HuH-7 (cell line): ENCODE results near the gene KIF23.
"Not testable (repeated sequence)": the region's sequence is repeated elsewhere in the genome, so short reads cannot be mapped to it uniquely, and the experiment has no call there.

Experiments
- DNase-seq: peaks from one replicate; pipeline ENCODE4 v3.0.0; 2011; ENCODE audit warnings: low spot score

KIF23 gene

DNA sequence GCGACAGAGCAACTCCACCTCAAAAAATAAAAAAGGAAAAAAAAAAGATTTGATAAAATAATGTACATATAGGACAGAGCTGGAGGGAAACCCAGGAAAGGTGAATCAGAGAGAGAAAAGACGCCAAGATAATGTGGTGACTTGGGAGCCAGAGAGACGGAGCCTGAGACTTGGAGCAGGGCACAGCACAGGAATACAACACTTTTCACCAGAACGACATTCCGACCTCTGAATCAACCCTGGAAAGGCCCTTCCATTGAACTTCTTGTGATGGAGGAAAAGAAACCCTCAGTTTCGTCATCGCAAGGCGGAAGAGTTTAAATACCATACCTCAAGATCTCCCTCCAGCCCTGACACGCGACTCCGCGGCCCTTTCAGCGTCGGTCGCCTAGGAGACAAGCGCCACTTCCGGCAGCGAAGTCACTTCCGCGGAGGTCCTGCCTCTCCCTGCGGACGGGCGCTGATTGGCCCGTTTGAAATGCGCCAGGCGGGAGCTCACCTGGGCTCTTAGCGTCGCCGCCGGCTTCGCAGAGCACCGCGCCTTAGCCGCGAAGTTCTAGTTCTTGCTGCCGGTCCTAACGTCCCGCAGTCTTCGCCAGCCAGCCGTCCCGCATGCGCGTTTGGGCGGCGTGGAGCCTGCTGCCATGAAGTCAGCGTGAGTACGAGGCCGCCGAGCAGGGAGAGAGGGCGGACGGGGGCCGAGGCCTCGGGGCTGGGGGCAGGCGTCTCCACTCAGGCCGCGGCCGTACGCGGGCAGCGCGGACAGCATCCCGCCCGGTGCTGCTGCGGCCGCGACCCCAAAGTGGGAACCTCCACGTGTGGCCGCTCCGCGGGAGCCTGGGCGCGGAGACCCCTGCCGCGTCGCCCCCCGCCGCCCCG lies at the start of gene KIF23:
KIF23 (plus strand) TSS at position 528 of the 879 bp plus-strand sequence; CDS start at position 645, 117 bp downstream.
- DNase-seq = peak; percentile 98

DNA sequence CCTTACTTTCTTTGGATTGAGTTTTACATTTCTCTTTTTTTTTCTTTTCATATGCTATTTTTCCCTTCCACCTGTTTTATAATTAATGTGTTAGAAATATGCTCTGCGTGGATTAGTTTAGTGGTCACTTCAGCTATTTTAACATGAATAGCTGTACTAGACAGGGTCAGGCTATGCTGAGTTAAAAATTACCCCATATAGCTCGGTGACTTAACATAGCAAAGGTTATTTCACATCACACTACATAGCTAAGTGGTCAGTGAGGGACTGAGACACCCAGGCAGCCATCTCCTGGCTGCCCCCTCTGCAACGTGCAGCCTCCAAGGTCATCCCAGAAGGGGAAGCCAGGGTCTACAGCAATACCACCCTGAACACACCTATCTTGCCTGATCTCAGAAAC lies 46.9 kb upstream of the KIF23 start:
- no peak for DNase-seq

DNA sequence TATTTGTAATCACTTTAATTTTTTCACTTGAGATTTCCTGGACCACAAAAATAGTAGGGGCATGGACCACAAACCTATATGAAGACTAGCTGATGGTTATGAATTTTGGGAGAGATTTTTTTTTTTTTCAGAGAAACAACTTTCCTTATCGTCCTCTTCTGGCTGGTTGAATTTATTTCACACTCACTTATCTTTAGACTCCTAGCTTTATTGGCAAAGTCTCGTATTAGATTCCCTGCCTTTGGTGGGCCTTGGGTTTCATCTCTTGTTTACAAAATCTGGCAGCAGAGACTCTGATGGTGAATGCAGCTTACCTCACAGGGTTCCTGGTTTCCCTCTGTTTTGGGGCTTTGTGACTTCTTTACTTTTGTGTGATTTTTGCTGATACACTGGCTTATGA lies 44.5 kb upstream of the KIF23 start:
- DNase-seq = no peak

DNA sequence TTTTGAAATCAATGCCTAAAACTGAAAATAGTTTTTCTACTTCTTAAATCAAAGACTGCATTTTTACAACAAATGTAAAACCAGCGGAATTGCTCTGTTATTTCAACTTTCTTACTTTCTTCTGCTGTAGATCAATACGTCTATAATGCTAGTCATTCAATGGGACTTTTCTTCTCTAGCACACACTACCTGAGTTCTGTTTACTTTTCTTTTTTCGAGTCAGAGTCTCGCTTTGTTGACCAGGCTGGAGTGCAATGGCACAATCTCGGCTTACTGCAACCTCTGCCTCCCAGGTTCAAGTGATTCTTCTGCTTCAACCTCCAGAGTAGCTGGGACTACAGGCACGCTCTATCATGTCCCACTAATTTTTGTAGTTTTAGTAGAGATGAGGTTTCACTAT lies 40.7 kb upstream of the KIF23 start:
- DNase-seq = no peak

DNA sequence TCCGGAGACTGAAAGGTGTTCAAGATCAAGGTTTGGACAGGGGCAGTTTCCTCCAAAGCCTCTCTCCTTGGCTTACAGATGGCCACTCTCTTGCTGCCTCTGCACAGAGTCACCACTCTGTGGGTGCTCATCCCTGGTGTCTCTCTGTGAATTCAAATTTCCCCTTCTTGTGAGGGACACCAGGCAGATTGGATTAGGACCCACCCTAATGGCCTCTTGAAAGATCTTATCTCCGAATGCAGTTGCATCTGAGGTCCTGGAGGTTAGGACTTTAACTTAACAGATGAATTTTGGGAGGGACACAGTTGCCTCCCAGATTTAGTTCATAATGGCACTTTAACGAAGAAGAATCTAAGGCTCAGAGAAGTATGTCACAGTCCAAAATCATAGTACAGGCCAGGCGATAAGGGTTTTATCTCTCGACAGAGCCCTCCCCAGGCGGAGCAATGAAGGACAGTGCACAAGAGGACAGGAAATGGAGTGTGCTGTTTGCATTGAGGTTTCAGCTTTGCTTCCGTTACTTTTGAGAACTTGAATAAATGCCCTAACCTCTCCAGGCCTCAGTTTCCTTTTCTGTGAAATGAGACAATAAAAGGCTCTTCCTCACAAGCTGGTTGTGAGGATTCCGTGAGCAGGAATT lies 38.9 kb upstream of the KIF23 start:
- DNase-seq = no peak

DNA sequence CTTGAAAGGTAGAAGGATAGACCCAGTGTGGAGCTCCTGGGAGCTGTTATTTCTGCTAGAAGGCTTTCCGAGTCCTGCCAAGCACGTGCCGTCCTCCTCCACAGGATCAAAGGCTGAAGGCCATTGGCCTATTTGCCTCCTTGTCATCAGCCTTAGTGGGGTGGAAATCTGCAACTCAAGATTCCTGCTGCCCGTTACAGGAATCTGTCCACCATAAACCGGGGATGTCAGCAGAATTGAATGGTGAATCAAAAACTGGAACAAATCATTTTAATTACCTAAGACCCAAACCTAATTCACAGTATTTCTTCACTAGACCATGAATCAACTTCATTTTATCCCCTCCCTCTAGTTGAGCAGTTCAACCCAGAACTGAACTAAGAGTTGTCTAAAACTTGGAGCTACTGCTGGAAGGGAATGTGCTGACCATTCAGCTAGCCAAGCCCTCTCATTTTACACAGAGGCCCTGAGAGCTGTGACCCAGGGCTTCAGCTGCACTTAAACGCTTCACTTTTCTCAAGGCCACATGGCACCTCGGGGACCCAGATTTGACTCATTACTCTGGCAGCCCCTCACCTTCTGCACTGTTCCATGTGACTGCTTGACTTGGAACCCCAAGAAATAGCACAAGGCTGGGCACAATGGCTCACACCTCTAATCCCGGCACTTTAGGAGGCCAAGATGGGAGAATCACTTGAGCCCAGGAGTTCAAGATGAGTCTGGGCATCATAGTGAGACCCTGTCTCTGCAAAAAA lies 36.8 kb upstream of the KIF23 start:
- DNase-seq = no peak

DNA sequence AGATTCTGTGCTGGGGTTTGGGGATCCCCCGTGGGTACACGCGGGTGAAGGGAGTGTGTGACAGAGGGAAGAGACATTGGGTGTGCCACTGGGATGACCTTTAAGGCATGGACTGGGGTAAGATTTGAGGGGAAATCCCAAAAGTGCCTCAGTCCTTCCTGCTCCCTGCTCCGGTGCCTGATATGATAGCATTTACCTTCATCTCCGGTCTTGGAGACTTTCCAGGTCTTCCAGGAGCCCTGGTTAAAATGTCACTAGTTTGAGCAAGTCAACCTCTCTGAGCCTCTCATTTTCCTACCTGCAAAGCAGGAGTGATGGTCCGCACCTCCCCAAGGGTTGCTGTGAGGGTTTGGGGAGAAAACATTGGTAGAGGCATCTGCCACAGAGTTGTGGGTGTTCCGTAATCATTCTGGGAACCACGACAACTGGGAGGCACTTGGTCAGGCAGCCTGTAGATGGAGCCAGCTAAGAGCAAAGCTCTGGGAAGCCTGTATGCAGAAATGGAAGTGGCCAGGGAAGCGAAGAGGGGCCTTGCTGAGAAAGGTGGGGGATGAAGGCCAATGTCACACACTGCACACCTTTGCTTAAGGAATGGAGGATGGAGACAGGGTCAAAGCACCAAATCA lies 33.9 kb upstream of the KIF23 start:
- peak; percentile 61 for DNase-seq

DNA sequence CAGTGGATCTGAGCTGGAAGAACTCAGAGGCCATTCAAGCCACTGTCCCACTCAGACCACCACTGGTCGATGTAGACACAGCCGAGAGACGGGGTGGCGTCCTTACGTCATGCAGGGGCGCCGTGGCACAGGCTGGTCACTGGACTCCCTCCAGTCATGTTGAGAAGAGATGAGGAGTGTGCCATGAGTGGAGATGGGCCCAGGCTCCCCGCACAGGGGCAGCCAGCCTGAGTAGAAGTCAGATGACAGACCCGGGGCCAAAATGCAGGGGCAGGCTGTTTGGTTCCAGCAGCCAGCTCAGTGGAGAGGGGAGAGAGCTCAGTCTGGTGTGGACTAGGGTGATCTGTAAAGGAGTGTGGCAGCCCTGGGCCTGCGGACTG lies 33.4 kb upstream of the KIF23 start:
- DNase-seq = no peak

DNA sequence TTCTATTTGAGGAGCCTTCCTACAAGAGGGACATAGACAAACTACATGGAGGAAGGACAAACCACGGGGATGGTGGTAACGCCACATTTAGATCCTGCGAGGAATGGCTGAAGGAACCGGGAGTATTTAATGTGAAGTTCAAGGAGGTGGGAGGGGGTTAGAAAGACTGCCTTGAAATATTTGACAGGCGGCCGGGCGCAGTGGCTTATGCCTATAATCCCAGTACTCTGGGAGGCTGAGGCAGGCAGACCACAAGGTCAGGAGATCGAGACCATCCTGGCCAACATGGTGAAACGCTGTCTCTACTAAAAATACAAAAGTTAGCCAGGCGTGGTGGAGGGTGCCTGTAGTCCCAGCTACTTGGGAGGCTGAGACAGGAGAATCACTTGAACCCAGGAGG lies 32.0 kb upstream of the KIF23 start:
- not testable (repeated sequence) for DNase-seq

DNA sequence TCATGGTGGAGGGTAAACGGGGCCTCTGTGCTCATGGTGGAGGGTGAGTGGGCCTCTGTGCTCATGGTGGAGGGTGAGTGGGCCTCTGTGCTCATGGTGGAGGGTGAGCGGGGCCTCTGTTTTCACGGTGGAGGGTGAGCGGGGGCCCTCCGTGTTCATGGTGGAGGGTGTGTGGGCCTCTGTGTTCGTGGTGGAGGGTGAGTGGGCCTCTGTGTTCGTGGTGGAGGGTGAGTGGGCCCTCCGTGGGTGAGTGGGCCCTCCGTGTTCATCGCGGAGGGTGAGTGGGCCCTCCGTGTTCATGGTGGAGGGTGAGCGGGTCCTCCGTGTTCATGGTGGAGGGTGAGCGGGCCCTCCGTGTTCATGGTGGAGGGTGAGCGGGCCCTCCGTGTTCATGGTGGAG lies 30.1 kb upstream of the KIF23 start:
- DNase-seq = not testable (repeated sequence)

DNA sequence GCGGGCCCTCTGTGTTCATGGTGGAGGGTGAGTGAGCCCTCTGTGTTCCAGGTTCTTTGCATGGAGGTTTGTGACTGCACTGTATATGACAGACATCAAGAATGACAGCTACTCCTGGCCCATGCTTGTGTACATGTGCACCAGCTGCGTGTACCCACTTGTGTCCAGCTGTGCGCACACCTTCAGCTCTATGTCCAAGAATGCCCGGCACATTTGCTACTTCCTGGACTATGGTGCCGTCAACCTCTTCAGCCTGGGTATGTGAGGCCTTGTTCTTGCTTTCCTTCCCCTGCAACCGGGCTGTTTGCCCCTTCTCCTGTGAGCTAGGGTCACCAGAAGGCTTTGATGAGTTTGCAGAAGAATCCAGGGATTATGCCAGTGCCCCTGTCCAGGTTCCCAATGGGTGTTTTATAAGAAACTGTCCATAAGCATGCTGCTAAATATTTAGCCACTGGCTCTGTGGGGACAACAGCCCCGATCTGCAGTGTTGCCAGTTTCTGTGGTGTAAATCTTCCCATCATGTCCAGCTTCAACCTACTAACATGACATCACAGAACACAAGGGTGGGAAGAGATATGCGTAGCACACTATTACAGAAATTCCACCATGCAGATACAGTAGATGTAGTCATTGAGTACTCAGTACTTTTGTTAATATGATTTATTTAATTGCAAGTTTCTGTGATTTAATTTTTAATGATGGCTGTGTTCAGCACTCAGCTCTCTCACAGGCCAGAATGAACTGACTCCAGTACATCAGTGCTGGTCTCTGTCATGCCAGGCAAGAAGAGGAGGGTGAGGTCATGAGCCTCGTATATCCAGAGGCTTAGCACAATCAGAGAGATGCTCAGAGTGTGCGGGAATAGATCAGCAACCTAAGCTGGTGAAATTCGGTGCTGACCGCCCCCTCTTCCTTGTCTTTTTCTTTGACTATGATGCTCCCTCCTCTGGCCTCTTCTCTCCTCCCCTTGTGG lies 29.2 kb upstream of the KIF23 start:
- DNase-seq = no peak

DNA sequence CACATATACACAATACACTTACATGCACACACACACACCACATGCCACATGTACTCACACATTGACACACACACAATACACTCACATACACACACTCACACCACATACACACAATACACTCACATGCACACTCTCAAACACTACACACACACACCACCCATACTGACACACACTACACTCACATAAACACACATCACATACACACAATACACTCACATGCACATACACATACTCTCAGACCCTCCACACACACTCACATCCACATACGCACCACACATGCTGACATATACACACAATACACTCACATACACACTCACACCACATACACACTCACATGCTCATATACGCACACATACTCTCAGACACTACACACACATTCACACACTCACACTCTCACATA lies 28.3 kb upstream of the KIF23 start:
- no peak for DNase-seq

DNA sequence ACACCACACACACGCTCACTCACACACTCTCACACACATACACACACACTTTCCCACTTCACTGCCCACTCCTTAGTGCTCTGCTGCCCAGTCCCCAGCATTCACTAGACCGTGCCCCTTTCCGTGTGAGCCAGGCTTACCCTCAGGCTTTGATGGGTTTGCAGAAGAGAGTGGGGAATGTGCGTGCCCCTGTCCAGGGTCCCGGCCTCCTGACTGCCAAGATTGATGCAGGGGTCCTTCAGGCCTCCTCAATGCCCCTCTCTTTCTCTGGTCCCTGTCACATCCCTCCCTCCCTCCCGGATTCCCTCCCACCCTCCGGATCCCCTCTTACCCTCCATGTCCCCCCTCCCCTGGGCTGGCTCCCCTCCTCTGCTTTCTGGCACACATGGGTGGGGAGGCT lies 27.9 kb upstream of the KIF23 start:
- no peak for DNase-seq

DNA sequence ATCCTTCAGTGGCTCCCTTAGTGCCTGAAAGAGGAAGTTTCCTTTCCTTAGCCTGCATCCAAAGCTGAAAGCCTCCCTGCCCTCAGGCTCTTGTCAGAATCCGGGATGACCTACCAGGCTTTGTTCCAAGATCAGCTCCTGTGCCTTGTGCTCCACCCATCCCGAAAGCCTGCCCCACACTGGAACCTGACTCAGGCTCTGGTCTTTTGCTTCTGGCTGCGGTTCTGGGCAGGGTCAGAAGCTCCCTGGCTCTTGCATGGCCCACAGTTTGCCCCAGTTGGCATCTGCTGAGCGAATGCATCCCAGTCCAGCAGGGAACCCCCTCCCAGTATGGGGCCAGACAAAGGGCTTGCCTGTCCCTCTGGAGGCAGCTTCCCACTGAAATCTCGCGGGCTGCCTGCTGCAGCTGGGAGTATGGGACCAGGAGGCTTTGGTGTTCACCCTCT lies 25.9 kb upstream of the KIF23 start:
- DNase-seq = no peak

DNA sequence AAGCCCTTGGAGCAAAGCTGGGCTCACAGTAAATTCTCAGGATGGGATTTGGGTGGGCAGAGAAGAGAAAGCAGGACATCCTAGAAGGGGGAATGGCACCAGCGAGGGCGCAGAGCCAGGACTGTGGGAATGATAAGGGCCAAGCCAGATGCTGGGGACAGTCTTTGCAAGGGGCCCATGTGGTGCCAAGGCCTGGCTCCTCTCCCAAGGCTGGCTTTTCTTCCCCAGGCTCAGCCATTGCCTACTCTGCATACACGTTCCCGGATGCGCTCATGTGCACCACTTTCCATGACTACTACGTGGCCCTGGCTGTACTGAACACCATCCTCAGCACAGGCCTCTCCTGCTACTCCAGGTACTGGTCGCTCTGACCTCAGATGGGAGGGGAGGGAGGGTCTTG lies 24.7 kb upstream of the KIF23 start:
- DNase-seq = no peak

DNA sequence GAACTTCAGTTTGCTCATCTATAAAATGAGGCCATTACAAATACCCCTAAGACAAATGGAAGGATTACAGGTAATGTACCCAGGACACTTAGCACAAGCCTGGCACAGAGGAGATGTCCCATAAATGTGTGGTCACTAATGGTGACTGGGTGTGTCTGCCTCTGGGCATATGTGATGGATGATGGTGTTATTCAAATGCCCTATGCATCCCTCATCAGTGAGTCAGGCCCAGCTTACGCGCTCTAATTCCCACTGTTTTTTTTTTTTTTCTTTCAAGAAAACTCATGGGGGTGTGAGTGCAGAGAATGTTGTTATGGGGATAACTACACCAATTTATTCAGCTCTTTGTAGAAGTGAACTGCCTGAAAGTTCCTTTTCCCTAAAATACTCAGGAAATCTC lies 23.6 kb upstream of the KIF23 start:
- no peak for DNase-seq

DNA sequence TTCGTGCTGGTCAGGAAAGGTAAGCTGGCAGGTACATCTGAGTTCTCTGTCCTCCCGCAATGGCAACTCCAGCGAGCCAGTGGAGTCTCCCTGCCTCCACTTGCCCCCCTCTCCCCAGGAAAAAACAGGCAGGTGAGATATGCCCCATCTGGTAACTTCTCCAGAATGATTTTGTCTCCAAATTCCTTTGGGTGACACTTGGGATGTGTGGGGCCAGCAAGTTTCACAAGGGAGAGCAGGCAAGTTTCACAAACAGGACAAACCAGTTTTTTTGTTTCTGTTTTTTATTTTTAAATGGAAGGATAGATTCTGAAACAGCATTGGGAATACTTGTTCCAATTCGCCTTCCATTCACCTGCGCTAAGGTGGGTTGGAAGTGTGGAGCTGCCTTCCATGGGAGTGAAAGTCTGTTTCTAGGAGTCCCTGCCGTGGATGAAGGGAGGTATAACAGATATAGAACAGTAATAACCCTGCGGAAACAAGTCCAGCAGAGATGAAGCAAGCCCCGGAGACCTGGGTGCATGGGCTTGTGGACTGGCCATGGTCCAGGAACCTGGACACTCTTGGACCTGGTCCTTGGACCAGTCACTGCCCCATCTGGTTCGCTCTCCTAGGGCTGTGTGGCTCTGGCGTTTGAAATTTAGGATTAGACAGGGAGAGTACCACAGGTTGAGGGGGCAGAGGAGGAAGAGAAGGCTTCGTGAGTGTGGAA lies 22.9 kb upstream of the KIF23 start:
- no peak for DNase-seq

DNA sequence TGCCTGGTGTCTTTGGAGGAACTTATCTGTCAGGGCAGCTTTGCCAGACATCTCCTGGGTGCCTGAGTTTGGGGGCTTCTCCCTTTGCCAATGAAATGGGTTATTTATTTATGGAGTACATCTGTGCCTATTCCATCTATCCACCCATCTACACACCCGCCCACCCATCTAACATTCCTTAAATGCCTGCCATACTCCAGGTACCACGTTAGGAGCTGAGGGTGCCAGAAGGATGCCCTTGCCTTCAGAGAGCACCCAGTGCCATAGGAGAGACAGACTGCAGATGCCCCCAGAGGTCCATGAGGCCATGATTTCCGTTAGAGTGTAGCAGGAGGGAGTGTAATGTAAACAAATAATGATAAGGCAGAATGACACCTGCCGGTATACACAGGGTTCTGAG lies 21.8 kb upstream of the KIF23 start:
- no peak for DNase-seq

DNA sequence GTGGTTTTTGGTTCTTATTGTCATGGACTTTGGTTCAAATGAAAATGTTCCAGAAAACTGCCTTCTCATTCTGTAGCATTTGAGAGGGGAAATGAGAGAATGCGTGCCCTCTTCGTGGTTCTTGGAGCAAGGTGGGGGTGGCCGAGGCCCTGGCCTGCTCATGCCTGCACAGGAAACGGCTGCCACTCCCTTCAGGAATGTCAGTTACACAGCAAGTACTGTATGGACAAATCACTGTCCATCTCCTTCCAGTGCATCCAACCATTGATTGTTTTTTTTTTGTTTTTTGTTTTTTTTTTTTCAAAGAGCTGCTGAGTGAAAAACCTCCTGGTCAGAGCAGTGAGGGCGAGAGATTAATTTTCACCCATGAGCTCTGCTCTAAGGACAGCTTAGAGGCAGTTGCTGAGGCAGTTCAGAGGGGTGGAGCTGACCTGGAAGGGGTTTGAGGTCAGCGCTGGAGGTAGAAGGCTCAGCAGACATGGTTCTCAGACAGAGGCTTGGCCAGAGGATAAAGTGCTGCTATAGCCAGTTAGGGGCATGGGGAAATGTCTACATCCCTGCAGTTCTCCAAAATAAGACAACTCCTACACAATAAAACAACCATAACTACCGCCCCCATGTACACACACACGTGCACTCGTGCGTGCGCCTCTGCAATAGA lies 20.2 kb upstream of the KIF23 start:
- no peak for DNase-seq
